ENCODE measurements around the gene TOR1AIP2. TPM values are rescaled to one million over a fixed set of nuclear protein-coding genes. Genes with fewer than 3 reads are reported as not detected.

TOR1AIP2 gene
- total RNA-seq, 4 donors from 2014 or later, result 65.9 to 138 (median 86.1) TPM

- ATAC-seq (ENCODE audit: low FRiP score), result no peak
- DNase-seq (ENCODE audit: low spot score), result no peak
- TF ChIP-seq CTCF (IDR thresholded peaks at IDR 0.05), result no peak
Observed at GRCh38 chr1:179826626-179827280, 50.9 kb downstream of the TOR1AIP2 start.

- no peak for ATAC-seq (ENCODE audit: low FRiP score)
- DNase-seq (ENCODE audit: low spot score), result no peak
Observed at GRCh38 chr1:179825798-179826460, 51.7 kb downstream of the TOR1AIP2 start.

GRCh38 chr1:179825206-179825605 lies 52.4 kb downstream of the TOR1AIP2 start:
- TF ChIP-seq CTCF (IDR thresholded peaks at IDR 0.05), result no peak
- no peak for DNase-seq (ENCODE audit: low spot score)
- ATAC-seq (ENCODE audit: low FRiP score), result no peak

More at GRCh38 chr1:179825798-179826460, 51.7 kb downstream of the TOR1AIP2 start:
- TF ChIP-seq CTCF (IDR thresholded peaks at IDR 0.05), result no peak

- DNase-seq (ENCODE audit: low spot score) (no peak), ATAC-seq (ENCODE audit: low FRiP score) (no peak)
- TF ChIP-seq CTCF (IDR thresholded peaks at IDR 0.05), result no peak
Observed at GRCh38 chr1:179824265-179824664, 53.3 kb downstream of the TOR1AIP2 start.

GRCh38 chr1:179823693-179824092 lies 53.9 kb downstream of the TOR1AIP2 start:
- ATAC-seq (ENCODE audit: low FRiP score), result no peak
- DNase-seq (ENCODE audit: low spot score), result no peak
- TF ChIP-seq CTCF (IDR thresholded peaks at IDR 0.05), result no peak

- ATAC-seq (ENCODE audit: low FRiP score) (no peak), DNase-seq (ENCODE audit: low spot score) (no peak)
- no peak for TF ChIP-seq CTCF (IDR thresholded peaks at IDR 0.05)
Observed at GRCh38 chr1:179822065-179822464, 55.5 kb downstream of the TOR1AIP2 start.

GRCh38 chr1:179821524-179821923 lies 56.1 kb downstream of the TOR1AIP2 start:
- DNase-seq (ENCODE audit: low spot score) (no peak), ATAC-seq (ENCODE audit: low FRiP score) (no peak)
- no peak for TF ChIP-seq CTCF (IDR thresholded peaks at IDR 0.05)
